GM18870 (cell line): ENCODE measurements around the gene SERINC4.
"Not testable (repeated sequence)": the region's sequence is repeated elsewhere in the genome, so short reads cannot be mapped to it uniquely, and the experiment has no call there.

Source experiments
- ATAC-seq: cut with Tn5 transposase; IDR thresholded peaks from one replicate; pipeline ENCODE4 v1.9.1; 2021; ENCODE audit warnings: moderate library complexity; ENCODE audit not compliant: unreplicated experiment

SERINC4 gene

DNA sequence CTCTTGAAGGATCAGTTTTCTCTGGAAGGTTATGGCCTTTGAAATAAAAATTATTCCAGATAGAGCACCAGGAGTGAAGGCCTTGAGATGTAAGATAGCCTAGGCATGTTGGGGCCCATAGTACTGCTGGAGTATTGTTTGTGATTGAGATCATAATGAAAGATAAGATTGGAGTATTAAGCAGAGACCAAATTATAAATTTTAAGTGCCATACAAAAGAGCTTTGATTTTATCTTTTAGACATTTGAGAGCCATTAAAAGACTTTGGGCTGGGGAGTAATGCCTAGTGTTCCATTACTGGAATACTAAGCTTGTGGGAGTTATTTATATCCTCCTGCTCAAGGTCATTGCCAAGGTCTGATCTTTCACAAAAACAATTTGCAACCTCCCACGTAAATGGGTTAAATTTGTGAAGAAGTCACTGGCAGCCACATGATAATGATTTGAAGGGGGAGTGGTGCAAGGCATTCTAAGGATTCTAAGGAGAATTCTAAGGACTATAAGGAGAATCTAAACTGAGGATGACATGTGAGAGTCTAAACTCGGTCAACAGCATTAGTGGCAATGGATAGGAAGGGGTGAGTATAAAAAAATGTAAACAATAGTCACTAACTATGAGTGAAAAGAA, 36.1 kb downstream of the SERINC4 start:
- no peak for ATAC-seq

DNA sequence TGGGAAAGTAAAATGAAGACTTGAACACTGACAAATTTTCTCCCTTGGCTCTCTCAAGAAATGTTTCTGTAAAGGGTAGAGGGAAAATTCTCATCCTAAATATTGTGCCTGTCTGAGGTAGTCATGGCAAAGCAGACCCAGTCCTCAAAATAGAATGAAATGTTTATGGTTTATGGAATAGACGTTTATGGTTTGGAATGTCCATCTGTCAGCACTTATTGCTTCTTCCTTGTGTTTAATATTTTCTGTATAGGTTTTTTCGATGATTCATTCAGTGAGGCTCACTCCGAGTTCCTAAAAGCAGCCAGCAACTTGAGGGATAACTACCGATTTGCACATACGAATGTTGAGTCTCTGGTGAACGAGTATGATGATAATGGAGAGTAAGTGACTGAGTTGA, 37.2 kb downstream of the SERINC4 start:
- ATAC-seq: no peak

DNA sequence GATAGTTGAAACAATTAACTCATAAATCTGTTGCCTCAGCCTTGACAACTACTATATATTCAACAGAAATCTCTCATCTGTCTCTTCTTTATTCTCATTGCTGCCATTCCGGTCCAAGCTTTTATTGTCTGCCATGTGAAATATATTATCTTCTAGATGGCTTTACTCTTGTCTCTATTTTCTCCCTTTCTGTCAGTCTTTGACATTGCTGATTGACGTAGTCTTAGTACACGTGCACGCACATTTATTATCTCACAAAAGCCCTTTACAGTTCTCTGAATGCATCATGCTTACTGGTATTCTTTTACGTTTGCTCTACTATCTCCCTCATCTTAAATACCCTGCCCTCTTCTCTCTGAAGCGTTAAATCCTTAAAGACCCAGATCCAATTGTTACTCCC, 48.1 kb downstream of the SERINC4 start:
- ATAC-seq: no peak

DNA sequence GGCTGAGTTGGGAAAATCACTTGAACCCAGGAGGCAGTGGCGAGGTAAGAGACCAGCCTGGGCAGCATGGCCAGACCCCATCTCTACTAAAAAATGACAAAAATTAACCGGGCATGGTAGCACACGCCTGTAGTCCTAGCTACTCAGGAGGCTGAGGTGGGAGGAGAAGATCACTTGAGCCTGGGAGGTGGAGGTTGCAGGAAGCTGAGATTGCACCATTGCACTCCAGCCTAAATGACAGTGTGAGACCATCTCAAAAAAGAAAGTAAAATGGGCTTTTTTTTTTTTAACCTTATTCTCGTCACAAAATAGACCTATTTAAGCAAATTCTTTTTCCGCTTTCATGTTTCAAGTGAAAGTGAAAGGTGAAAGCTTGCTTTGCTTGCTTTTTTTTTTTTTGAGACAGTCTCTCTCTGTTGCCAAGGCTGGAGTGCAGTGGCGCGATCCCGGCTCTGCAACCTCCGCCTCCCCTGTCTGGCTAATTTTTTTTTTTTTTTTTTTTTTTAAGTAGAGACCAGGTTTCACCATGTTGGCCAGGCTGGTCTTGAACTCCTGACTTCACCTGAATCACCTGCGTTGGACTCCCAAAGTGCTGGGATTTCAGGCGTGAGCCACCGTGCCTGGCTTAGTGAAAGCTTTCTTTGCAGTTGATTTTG, 50.2 kb downstream of the SERINC4 start:
- peak; percentile 56 for ATAC-seq

DNA sequence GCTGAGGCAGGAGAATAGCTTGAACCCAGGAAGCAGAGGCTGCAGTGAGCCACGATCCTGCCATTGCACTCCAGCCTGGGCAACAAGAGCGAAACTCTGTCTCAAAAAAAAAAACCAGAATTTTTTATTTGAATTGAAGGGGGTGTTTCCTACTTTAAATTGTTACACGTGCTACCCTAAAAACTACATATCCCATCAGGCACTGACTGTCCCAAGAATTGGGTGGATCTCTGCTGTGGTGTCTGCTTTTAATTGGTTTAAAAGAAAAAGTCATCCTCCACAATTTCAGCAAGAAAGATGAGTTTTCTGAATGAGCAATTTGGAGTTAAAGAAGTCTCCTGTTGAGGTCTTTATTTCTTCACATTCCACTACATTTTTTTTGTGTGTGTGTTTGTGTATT, 51.6 kb downstream of the SERINC4 start:
- no peak for ATAC-seq

DNA sequence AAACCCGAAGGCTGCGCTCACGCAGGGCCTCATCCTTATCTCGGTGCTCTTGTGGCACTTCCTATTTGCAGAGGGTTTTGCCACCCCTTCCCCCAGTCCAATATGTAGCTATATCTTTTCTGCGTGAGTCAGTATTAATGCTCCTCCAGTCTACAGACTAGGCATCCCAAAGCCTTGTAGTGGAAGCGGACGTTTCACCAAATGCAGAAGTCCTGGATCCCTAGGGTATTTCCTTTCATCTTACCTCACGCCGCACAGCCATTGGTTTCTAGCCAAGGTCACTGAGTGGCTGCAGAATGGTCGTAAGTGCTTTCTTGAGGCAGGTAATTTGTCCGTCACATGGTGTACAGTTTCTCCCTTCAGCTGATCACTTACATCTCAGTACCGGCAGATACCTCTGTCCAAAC, 53.1 kb downstream of the SERINC4 start:
- ATAC-seq: not testable (repeated sequence)

DNA sequence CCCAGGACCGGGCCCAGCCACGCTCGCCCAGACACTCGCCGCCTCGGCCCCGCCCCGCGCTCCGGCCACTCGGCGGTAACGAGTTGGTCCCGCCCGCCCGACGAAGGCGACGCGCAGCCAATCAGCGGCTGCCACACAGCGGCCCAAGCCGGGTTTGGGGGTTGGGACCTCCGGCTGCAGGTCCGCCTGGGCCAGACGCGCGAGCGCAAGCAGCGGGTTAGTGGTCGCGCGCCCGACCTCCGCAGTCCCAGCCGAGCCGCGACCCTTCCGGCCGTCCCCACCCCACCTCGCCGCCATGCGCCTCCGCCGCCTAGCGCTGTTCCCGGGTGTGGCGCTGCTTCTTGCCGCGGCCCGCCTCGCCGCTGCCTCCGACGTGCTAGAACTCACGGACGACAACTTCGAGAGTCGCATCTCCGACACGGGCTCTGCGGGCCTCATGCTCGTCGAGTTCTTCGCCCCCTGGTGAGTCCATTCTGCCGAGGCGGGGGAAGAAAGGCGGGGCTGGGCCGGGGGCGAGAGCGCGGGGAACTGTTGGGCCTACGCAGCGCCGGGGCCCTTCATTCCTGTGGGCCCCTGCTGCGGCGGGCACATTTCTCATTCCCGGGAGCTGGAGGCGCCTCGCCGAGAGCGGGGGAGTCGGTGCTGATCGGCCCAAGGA, 53.6 kb downstream of the SERINC4 start, which contains the start of gene PDIA3:
TSS of gene PDIA3 (plus strand) at position 194 of the 658 bp plus-strand sequence. CDS start at position 296, 102 bp downstream.
- peak; percentile 33 for ATAC-seq
